ENCODE measurements around the gene LSM12.

The LSM12 gene

GRCh38 chr17:44088254-44088653 lies 21.8 kb upstream of the LSM12 start:
- no peak overlapping the region for H3K4me3 ChIP-seq (ENCODE audit: control insufficient read depth, low read depth, low read length)
- no peak for DNase-seq (ENCODE audit: low read depth)
- TF ChIP-seq CTCF (IDR thresholded peaks at IDR 0.05; ENCODE audit: control insufficient read depth, insufficient read depth, low read depth, low read length, missing control alignments) = no peak

GRCh38 chr17:44087319-44087718 lies 20.8 kb upstream of the LSM12 start:
- no peak for TF ChIP-seq CTCF (IDR thresholded peaks at IDR 0.05; ENCODE audit: control insufficient read depth, insufficient read depth, low read depth, low read length, missing control alignments)
- DNase-seq (ENCODE audit: low read depth) = no peak
- H3K4me3 ChIP-seq (ENCODE audit: control insufficient read depth, low read depth, low read length) = no peak overlapping the region

- peak; percentile 74 for DNase-seq (ENCODE audit: low read depth)
- H3K4me3 ChIP-seq (ENCODE audit: control insufficient read depth, low read depth, low read length) = no peak overlapping the region
- TF ChIP-seq CTCF (IDR thresholded peaks at IDR 0.05; ENCODE audit: control insufficient read depth, insufficient read depth, low read depth, low read length, missing control alignments) = no peak
These were observed 20.2 kb upstream of the LSM12 start for GRCh38 chr17:44086364-44087311.

GRCh38 chr17:44085908-44086307 lies 19.4 kb upstream of the LSM12 start:
- H3K4me3 ChIP-seq (ENCODE audit: control insufficient read depth, low read depth, low read length) = no peak overlapping the region
- DNase-seq (ENCODE audit: low read depth) = no peak
- TF ChIP-seq CTCF (IDR thresholded peaks at IDR 0.05; ENCODE audit: control insufficient read depth, insufficient read depth, low read depth, low read length, missing control alignments) = no peak

- no peak for DNase-seq (ENCODE audit: low read depth)
- no peak overlapping the region for H3K4me3 ChIP-seq (ENCODE audit: control insufficient read depth, low read depth, low read length)
- no peak for TF ChIP-seq CTCF (IDR thresholded peaks at IDR 0.05; ENCODE audit: control insufficient read depth, insufficient read depth, low read depth, low read length, missing control alignments)
These were observed 18.4 kb upstream of the LSM12 start for GRCh38 chr17:44084921-44085320.

- H3K4me3 ChIP-seq (ENCODE audit: control insufficient read depth, low read depth, low read length) = no peak overlapping the region
- DNase-seq (ENCODE audit: low read depth) = no peak
- TF ChIP-seq CTCF (IDR thresholded peaks at IDR 0.05; ENCODE audit: control insufficient read depth, insufficient read depth, low read depth, low read length, missing control alignments) = peak; percentile 39
These were observed 17.7 kb upstream of the LSM12 start for GRCh38 chr17:44084131-44084538.
